Measurements from ENCODE around the gene S100A16.

- TF ChIP-seq, protein P1, sequence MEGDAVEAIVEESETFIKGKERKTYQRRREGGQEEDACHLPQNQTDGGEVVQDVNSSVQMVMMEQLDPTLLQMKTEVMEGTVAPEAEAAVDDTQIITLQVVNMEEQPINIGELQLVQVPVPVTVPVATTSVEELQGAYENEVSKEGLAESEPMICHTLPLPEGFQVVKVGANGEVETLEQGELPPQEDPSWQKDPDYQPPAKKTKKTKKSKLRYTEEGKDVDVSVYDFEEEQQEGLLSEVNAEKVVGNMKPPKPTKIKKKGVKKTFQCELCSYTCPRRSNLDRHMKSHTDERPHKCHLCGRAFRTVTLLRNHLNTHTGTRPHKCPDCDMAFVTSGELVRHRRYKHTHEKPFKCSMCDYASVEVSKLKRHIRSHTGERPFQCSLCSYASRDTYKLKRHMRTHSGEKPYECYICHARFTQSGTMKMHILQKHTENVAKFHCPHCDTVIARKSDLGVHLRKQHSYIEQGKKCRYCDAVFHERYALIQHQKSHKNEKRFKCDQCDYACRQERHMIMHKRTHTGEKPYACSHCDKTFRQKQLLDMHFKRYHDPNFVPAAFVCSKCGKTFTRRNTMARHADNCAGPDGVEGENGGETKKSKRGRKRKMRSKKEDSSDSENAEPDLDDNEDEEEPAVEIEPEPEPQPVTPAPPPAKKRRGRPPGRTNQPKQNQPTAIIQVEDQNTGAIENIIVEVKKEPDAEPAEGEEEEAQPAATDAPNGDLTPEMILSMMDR (conservative IDR thresholded peaks at IDR 0.05 in 1 of 2, IDR thresholded peaks at IDR 0.05 in 1 of 2; ENCODE audit: extremely low read depth in 1 of 2, insufficient read depth in 1 of 2, low read depth in 1 of 2, low read length in 2 of 2): no peak
- TF ChIP-seq EZH2 (IDR thresholded peaks at IDR 0.05; ENCODE audit: borderline replicate concordance, low read length): no peak
Measured at GRCh38 chr1:153560241-153560640, 52.7 kb downstream of the S100A16 start.
